ENCODE results near the gene KDM6B. TPM values are rescaled to one million over a fixed set of nuclear protein-coding genes. Genes with fewer than 3 reads are reported as not detected.

Gene KDM6B
- total and polyA plus RNA-seq, 9 of the 15 experiments (the other 6 are each of a cell fraction or from before 2014, with no cell fraction given) = 0.01 to 22.9 (median 2.2) TPM

GRCh38 chr17:7836596-7837407 is 2.8 kb downstream of the KDM6B start:
- Histone ChIP-seq H3K27ac (ENCODE audit: extremely low read depth, low read depth, low read length) (peak overlapping the region; percentile 85), H3K4me1 (replicated peaks in 1 of 2; ENCODE audit: control insufficient read depth in 2 of 2, insufficient read depth in 2 of 2, low read length in 2 of 2) (peaks cover 46 to 59% of the 10 kb centered on the region in 2 experiments), H4K20me1 (replicated peaks; ENCODE audit: control insufficient read depth, insufficient read depth, low read length) (no peaks in the 10 kb centered on the region; the same call in 1 of the 2 replicates), H2AFZ (ENCODE audit: low read depth, low read length) (peak overlapping the region; percentile 74), H3K9me3 (replicated peaks; ENCODE audit: control insufficient read depth, insufficient read depth, low read depth, low read length) (no peaks in the 10 kb centered on the region), H3K79me2 (ENCODE audit: control insufficient read depth, insufficient read depth, low read length) (peaks cover 26% of the 10 kb centered on the region), H3K9me1 (ENCODE audit: control insufficient read depth, insufficient read depth, low read length) (no peaks in the 10 kb centered on the region), H3K36me3 (ENCODE audit: control insufficient read depth, insufficient read depth, low read length) (peaks cover 10% of the 10 kb centered on the region; the same call in 2 of the 3 replicates), H3K4me2 (ENCODE audit: insufficient read depth, low read length) (peak overlapping the region; percentile 88), H3K9ac (ENCODE audit: insufficient read depth in 1 of 2, low read depth in 2 of 2, low read length in 2 of 2) (peak overlapping the region; percentile 77 to 91), H3K4me3 (peak overlapping the region; percentile 65), H3K27me3 (ENCODE audit: control insufficient read depth in 2 of 2, insufficient read depth in 2 of 2, low read length in 2 of 2) (no peaks in the 10 kb centered on the region)
- peak; percentile 96 for FAIRE-seq
- in situ Hi-C loops (cut with MboI) (no loop called here), intact Hi-C loops (cut with micrococcal nuclease) (loop anchor here (10.0 kb wide), 2 partner anchors 58 to 288 kb away; partner anchors contain the start of gene HES7)
- ChIA-PET POLR2A (interaction anchor here (0.7 to 1.3 kb wide), 5 partner anchors 8 to 150 kb away, joined by 4 to 5 read pairs (median 4); partner anchors contain the start of gene TP53), CTCF (ENCODE audit: low intra/inter-chr PET ratio) (interaction anchor here (0.6 kb wide), 1 partner anchor 59 kb away, joined by 5 read pairs; no protein-coding TSS in a partner anchor)
- ATAC-seq = peak; percentile 16
- no TSS peak for BruUV-seq (replicated peaks)
- peak; percentile 35 to 93 (median 63) for DNase-seq (ENCODE audit: extremely low read depth in 1 of 4, low spot score in 3 of 4)
- 0% methylated on average over 14 of the region's 19 CpGs for WGBS (ENCODE audit: insufficient coverage, low coverage, missing lambda C conversion rate)
- TF ChIP-seq JUND (IDR thresholded peaks at IDR 0.05; ENCODE audit: borderline replicate concordance, low read depth, low read length) = peak; percentile 97
- TF ChIP-seq JUND (tag; IDR thresholded peaks at IDR 0.05; ENCODE audit: borderline replicate concordance, low read depth, low read length) = peak; percentile 97
- no peak for TF ChIP-seq SREBF1 (IDR thresholded peaks at IDR 0.05; ENCODE audit: borderline replicate concordance, low read depth, low read length)
- TF ChIP-seq, protein P1, sequence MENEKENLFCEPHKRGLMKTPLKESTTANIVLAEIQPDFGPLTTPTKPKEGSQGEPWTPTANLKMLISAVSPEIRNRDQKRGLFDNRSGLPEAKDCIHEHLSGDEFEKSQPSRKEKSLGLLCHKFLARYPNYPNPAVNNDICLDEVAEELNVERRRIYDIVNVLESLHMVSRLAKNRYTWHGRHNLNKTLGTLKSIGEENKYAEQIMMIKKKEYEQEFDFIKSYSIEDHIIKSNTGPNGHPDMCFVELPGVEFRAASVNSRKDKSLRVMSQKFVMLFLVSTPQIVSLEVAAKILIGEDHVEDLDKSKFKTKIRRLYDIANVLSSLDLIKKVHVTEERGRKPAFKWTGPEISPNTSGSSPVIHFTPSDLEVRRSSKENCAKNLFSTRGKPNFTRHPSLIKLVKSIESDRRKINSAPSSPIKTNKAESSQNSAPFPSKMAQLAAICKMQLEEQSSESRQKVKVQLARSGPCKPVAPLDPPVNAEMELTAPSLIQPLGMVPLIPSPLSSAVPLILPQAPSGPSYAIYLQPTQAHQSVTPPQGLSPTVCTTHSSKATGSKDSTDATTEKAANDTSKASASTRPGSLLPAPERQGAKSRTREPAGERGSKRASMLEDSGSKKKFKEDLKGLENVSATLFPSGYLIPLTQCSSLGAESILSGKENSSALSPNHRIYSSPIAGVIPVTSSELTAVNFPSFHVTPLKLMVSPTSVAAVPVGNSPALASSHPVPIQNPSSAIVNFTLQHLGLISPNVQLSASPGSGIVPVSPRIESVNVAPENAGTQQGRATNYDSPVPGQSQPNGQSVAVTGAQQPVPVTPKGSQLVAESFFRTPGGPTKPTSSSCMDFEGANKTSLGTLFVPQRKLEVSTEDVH (IDR thresholded peaks at IDR 0.05; ENCODE audit: low read depth, partially characterized antibody) = peak; percentile 42
- TF ChIP-seq, protein P2, sequence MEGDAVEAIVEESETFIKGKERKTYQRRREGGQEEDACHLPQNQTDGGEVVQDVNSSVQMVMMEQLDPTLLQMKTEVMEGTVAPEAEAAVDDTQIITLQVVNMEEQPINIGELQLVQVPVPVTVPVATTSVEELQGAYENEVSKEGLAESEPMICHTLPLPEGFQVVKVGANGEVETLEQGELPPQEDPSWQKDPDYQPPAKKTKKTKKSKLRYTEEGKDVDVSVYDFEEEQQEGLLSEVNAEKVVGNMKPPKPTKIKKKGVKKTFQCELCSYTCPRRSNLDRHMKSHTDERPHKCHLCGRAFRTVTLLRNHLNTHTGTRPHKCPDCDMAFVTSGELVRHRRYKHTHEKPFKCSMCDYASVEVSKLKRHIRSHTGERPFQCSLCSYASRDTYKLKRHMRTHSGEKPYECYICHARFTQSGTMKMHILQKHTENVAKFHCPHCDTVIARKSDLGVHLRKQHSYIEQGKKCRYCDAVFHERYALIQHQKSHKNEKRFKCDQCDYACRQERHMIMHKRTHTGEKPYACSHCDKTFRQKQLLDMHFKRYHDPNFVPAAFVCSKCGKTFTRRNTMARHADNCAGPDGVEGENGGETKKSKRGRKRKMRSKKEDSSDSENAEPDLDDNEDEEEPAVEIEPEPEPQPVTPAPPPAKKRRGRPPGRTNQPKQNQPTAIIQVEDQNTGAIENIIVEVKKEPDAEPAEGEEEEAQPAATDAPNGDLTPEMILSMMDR (IDR thresholded peaks at IDR 0.05 in 2 of 3, conservative IDR thresholded peaks at IDR 0.05 in 1 of 3; ENCODE audit: insufficient read depth in 2 of 3, low read depth in 1 of 3, low read length in 3 of 3) = no peak
- TF ChIP-seq NCOR1 (IDR thresholded peaks at IDR 0.05) = peak; percentile 77
- no peak for TF ChIP-seq STAG1 (CRISPR knock-in tag; IDR thresholded peaks at IDR 0.05; ENCODE audit: borderline replicate concordance)
- no peak for TF ChIP-seq HBP1 (CRISPR knock-in tag; IDR thresholded peaks at IDR 0.05)
- peak; percentile 14; the same call in 1 of the 2 replicates for TF ChIP-seq ZNF384 (IDR thresholded peaks at IDR 0.05; ENCODE audit: low read depth, low read length)
- peak; percentile 53 for TF ChIP-seq L3MBTL2 (IDR thresholded peaks at IDR 0.05)
- no peak for TF ChIP-seq ELK1 (CRISPR knock-in tag; IDR thresholded peaks at IDR 0.05)
- TF ChIP-seq ZNF274 (IDR thresholded peaks at IDR 0.05; ENCODE audit: borderline replicate concordance, low read depth, low read length) = no peak
- no peak for TF ChIP-seq GTF2F1 (IDR thresholded peaks at IDR 0.05; ENCODE audit: low read depth, low read length)

All from K562 (cell line).